ENCODE measurements around the gene XPNPEP3. TPM values are rescaled to one million over a fixed set of nuclear protein-coding genes. Genes with fewer than 3 reads are reported as not detected.

XPNPEP3 gene
- polyA plus RNA-seq, 1 of the 3 experiments (the other 2 are of a cell fraction) = 8.6 TPM

GRCh38 chr22:40853333-40853732, 3.6 kb upstream of the XPNPEP3 start:
- Histone ChIP-seq H3K9ac (peak overlapping the region; percentile 95; the same call in 1 of the 2 replicates), H3K36me3 (replicated peaks in 1 of 2; ENCODE audit: control insufficient read depth in 1 of 2, insufficient read depth in 2 of 2, low read length in 1 of 2) (peaks cover 0 to 13% of the 10 kb centered on the region in 2 experiments), H3K9me2 (no peaks in the 10 kb centered on the region), H3K4me2 (peak overlapping the region; percentile 83), H3K9me3 (no peaks in the 10 kb centered on the region), H3K4me1 (ENCODE audit: control insufficient read depth in 1 of 2, insufficient read depth in 2 of 2, low read depth in 1 of 2, low read length in 1 of 2) (peaks cover 0 to 9% of the 10 kb centered on the region in 2 experiments; a peak in 3 of 4 replicates), H3K27me3 (ENCODE audit: insufficient read depth) (no peaks in the 10 kb centered on the region), H2AFZ (ENCODE audit: low read depth) (no peak overlapping the region), H3K27ac (ENCODE audit: low read depth in 2 of 2, low read length in 1 of 2) (no peak overlapping the region), H3K4me3 (ENCODE audit: low read depth in 2 of 2, low read length in 1 of 2) (no peak overlapping the region), H3F3A (replicated peaks; ENCODE audit: insufficient read depth) (no peaks in the 10 kb centered on the region), H3K79me2 (ENCODE audit: insufficient read depth) (peaks cover 93% of the 10 kb centered on the region), H4K20me1 (ENCODE audit: insufficient read depth) (peaks cover 32% of the 10 kb centered on the region; the same call in 1 of the 2 replicates)
- POLR2A ChIA-PET = interaction anchor here (0.6 kb wide), 1 partner anchor 236 kb away, joined by 3 read pairs; no protein-coding TSS in a partner anchor
- DNase-seq = no peak
- no peak for TF ChIP-seq CTCF (IDR thresholded peaks at IDR 0.05)
- TF ChIP-seq USF1 (IDR thresholded peaks at IDR 0.05; ENCODE audit: borderline replicate concordance, low read depth) = no peak
- no peak for TF ChIP-seq REST (IDR thresholded peaks at IDR 0.05; ENCODE audit: low read depth, low read length)
- no peak for TF ChIP-seq MAX (IDR thresholded peaks at IDR 0.05; ENCODE audit: low read depth)
- TF ChIP-seq RXRA (IDR thresholded peaks at IDR 0.05; ENCODE audit: borderline replicate concordance, low read depth) = no peak
- TF ChIP-seq TAF1 (IDR thresholded peaks at IDR 0.05; ENCODE audit: borderline replicate concordance, low read depth, low read length) = no peak
- TF ChIP-seq PBX3 (IDR thresholded peaks at IDR 0.05) = no peak
- no peak for TF ChIP-seq NFIC (IDR thresholded peaks at IDR 0.05; ENCODE audit: borderline replicate concordance)
- TF ChIP-seq IRF3 (IDR thresholded peaks at IDR 0.05; ENCODE audit: low read depth, low read length) = no peak
- no peak for TF ChIP-seq POLR2AphosphoS5 (IDR thresholded peaks at IDR 0.05; ENCODE audit: low read depth, low read length)
- no peak for TF ChIP-seq MEF2A (IDR thresholded peaks at IDR 0.05; ENCODE audit: borderline replicate concordance, low read depth)
- TF ChIP-seq ELF1 (IDR thresholded peaks at IDR 0.05) = no peak
- no peak for TF ChIP-seq YY1 (IDR thresholded peaks at IDR 0.05; ENCODE audit: low read depth)
- no peak for TF ChIP-seq GATA2 (CRISPR knock-in tag; IDR thresholded peaks at IDR 0.05)
- no peak for TF ChIP-seq CHD2 (IDR thresholded peaks at IDR 0.05; ENCODE audit: low read length, partially characterized antibody)
- no peak for TF ChIP-seq TCF12 (IDR thresholded peaks at IDR 0.05)
- TF ChIP-seq RCOR1 (IDR thresholded peaks at IDR 0.05; ENCODE audit: low read length) = no peak
- TF ChIP-seq TEAD4 (IDR thresholded peaks at IDR 0.05; ENCODE audit: borderline replicate concordance, insufficient read depth) = no peak
- no peak for TF ChIP-seq EP300 (IDR thresholded peaks at IDR 0.05; ENCODE audit: borderline replicate concordance in 1 of 2, low read depth in 1 of 2, low read length in 1 of 2)
- WGBS (ENCODE audit: low lambda C conversion rate) = 92% methylated on average over 1 of the region's 1 CpG
- CTCF ChIA-PET = interaction anchor here (1.0 to 1.3 kb wide), 2 partner anchors 22 to 208 kb away, joined by 3 read pairs; no protein-coding TSS in a partner anchor

All from SK-N-SH (cell line).